Suppressor macrophage treated with lipopolysaccharide for 1 hour (primary cell): Measurements from ENCODE around the gene SLC24A2.

Source experiments
- DNase-seq, 3 donors: peaks; one replicate each; pipeline ENCODE4 v3.0.0-alpha.2; 2020 to 2022

The SLC24A2 gene

GRCh38 chr9:19754921-19755320, 33.9 kb downstream of the SLC24A2 start:
- DNase-seq, result peak in 2 of 3 donors; percentile 4 to 24

- peak in 1 of 3 donors; percentile 23 for DNase-seq
These were observed 40.3 kb downstream of the SLC24A2 start for GRCh38 chr9:19748278-19749126.

- no peak for DNase-seq
These were observed 42.6 kb downstream of the SLC24A2 start for GRCh38 chr9:19746223-19746622.

- no peak for DNase-seq
These were observed 47.7 kb downstream of the SLC24A2 start for GRCh38 chr9:19741178-19741577.
